ENCODE data around the gene OVCA2.

OVCA2 gene

GRCh38 chr17:2076087-2076984, 34.5 kb downstream of the OVCA2 start:
- no peak for TF ChIP-seq CTCF (IDR thresholded peaks at IDR 0.05; ENCODE audit: control insufficient read depth, insufficient read depth, low read depth, low read length, missing control alignments)
- DNase-seq (ENCODE audit: low read depth), result no peak
- no peak overlapping the region for H3K4me3 ChIP-seq (ENCODE audit: control insufficient read depth, low read depth, low read length)

GRCh38 chr17:2077040-2077439, 35.2 kb downstream of the OVCA2 start:
- no peak for TF ChIP-seq CTCF (IDR thresholded peaks at IDR 0.05; ENCODE audit: control insufficient read depth, insufficient read depth, low read depth, low read length, missing control alignments)
- DNase-seq (ENCODE audit: low read depth), result no peak
- no peak overlapping the region for H3K4me3 ChIP-seq (ENCODE audit: control insufficient read depth, low read depth, low read length)

GRCh38 chr17:2081564-2081963, 39.7 kb downstream of the OVCA2 start:
- H3K4me3 ChIP-seq (ENCODE audit: control insufficient read depth, low read depth, low read length), result no peak overlapping the region
- no peak for TF ChIP-seq CTCF (IDR thresholded peaks at IDR 0.05; ENCODE audit: control insufficient read depth, insufficient read depth, low read depth, low read length, missing control alignments)
- DNase-seq (ENCODE audit: low read depth), result no peak

- DNase-seq (ENCODE audit: low read depth), result no peak
- TF ChIP-seq CTCF (IDR thresholded peaks at IDR 0.05; ENCODE audit: control insufficient read depth, insufficient read depth, low read depth, low read length, missing control alignments), result no peak
- no peak overlapping the region for H3K4me3 ChIP-seq (ENCODE audit: control insufficient read depth, low read depth, low read length)
Measured at GRCh38 chr17:2082003-2082781, 40.4 kb downstream of the OVCA2 start.

GRCh38 chr17:2083613-2084035, 41.8 kb downstream of the OVCA2 start:
- H3K4me3 ChIP-seq (ENCODE audit: control insufficient read depth, low read depth, low read length), result no peak overlapping the region
- TF ChIP-seq CTCF (IDR thresholded peaks at IDR 0.05; ENCODE audit: control insufficient read depth, insufficient read depth, low read depth, low read length, missing control alignments), result no peak
- no peak for DNase-seq (ENCODE audit: low read depth)

GRCh38 chr17:2084036-2084765, 42.4 kb downstream of the OVCA2 start:
- H3K4me3 ChIP-seq (ENCODE audit: control insufficient read depth, low read depth, low read length), result no peak overlapping the region
- DNase-seq (ENCODE audit: low read depth), result no peak
- no peak for TF ChIP-seq CTCF (IDR thresholded peaks at IDR 0.05; ENCODE audit: control insufficient read depth, insufficient read depth, low read depth, low read length, missing control alignments)
